Endothelial cell of umbilical vein (primary cell): ENCODE results near the gene BCR. TPM values are rescaled to one million over a fixed set of nuclear protein-coding genes. Genes with fewer than 3 reads are reported as not detected.

ENCODE experiments used
- Bru-seq: library from RNA; stranded (reverse); fragments of 400-500 nt; gene quantifications from one replicate; lab custom pipeline; 2021; lab: Mats Ljungman, UMichigan
- BruChase-seq, 2 experiments: library from RNA; stranded (reverse); fragments of 400-500 nt; gene quantifications; one replicate each; lab custom pipeline; 2021; lab: Mats Ljungman, UMichigan
- BruUV-seq: library from RNA; stranded (reverse); fragments of 400-500 nt; replicated peaks from 2 replicates; lab custom pipeline; 2021; lab: Mats Ljungman, UMichigan
- CTCF ChIA-PET: fragments of 300-600, 350-600 bp; sonication (Branson Sonifier 250); formaldehyde crosslinking; loops from one replicate; lab custom pipeline; 2021; ENCODE audit warnings: antibody characterized with exemption, inconsistent platforms; lab: Charles Lee
- POLR2A ChIA-PET: fragments of 300-600, 350-600 bp; sonication (Branson Sonifier 250); formaldehyde crosslinking; loops from one replicate; lab custom pipeline; 2021; ENCODE audit warnings: antibody characterized with exemption, inconsistent platforms; lab: Charles Lee
- DNase-seq: peaks from one replicate; pipeline ENCODE4 v3.0.0-alpha.2; 2011; ENCODE audit warnings: low read depth, low spot score
- FAIRE-seq: peaks from 2 replicates; lab custom pipeline; 2011; peaks lifted over from hg19 to GRCh38; lab: Jason Lieb, UNC
- H2AFZ ChIP-seq: 2 replicates; pipeline ENCODE4 v1.6.0; 2012; ENCODE audit warnings: low read depth, low read length, control low read depth, inconsistent platforms
- H3K27ac ChIP-seq: 2 replicates; pipeline ENCODE4 v1.5.1; 2011; ENCODE audit warnings: low read depth, mild to moderate bottlenecking, control low read depth, low read length, moderate library complexity; ENCODE audit not compliant: insufficient read depth
- H3K27me3 ChIP-seq, 2 experiments: 2 replicates each; pipeline versions ENCODE4 v1.6.0 to v1.6.1; 2011; ENCODE audit warnings: low read length in 2 of 2, mixed read lengths in 1 of 2; ENCODE audit not compliant: control insufficient read depth in 2 of 2, insufficient read depth in 2 of 2
- H3K36me3 ChIP-seq, 2 experiments: 2 replicates in 1 of 2; 3 replicates in 1 of 2; pipeline ENCODE4 v1.5.1; 2011; ENCODE audit warnings: low read length in 2 of 2, mild to moderate bottlenecking in 1 of 2, moderate library complexity in 1 of 2; ENCODE audit not compliant: control insufficient read depth in 2 of 2, insufficient read depth in 2 of 2; ENCODE audit errors: extremely low read depth in 1 of 2
- H3K4me1 ChIP-seq: 3 replicates; pipeline ENCODE4 v1.5.1; 2011; ENCODE audit warnings: mild to moderate bottlenecking, low read length; ENCODE audit not compliant: control insufficient read depth, insufficient read depth; ENCODE audit errors: extremely low read depth
- H3K4me2 ChIP-seq: 2 replicates; pipeline ENCODE4 v1.6.1; 2011; ENCODE audit warnings: low read length, control low read depth, mixed read lengths; ENCODE audit not compliant: insufficient read depth
- H3K4me3 ChIP-seq, 3 experiments: fragments of 200-600 bp in 1 of 3; sonication (generic), shearing (Covaris generic) in 1 of 3; replicated peaks in 1 of 3; 2 replicates each; pipeline ENCODE4 v1.5.1; 2011 to 2016; ENCODE audit warnings: control low read depth in 3 of 3, low read length in 3 of 3, mild to moderate bottlenecking in 2 of 3, inconsistent platforms in 1 of 3, low read depth in 1 of 3, moderate library complexity in 1 of 3; ENCODE audit not compliant: insufficient read depth in 1 of 3
- H3K79me2 ChIP-seq: 2 replicates; pipeline ENCODE4 v1.6.0; 2012; ENCODE audit warnings: low read length, inconsistent platforms; ENCODE audit not compliant: control insufficient read depth, insufficient read depth
- H3K9ac ChIP-seq: replicated peaks from 2 replicates; pipeline ENCODE3; 2011; ENCODE audit warnings: low read length, control low read depth; ENCODE audit not compliant: insufficient read depth; ENCODE audit errors: extremely low read depth
- H3K9me1 ChIP-seq: replicated peaks from 3 replicates; pipeline ENCODE4 v1.6.0; 2011; ENCODE audit warnings: mild to moderate bottlenecking, low read length; ENCODE audit not compliant: control insufficient read depth, insufficient read depth; ENCODE audit errors: extremely low read depth
- H3K9me3 ChIP-seq: replicated peaks from 2 replicates; pipeline ENCODE4 v1.5.1; 2012; ENCODE audit warnings: low read length, inconsistent platforms; ENCODE audit not compliant: control insufficient read depth, insufficient read depth
- H4K20me1 ChIP-seq: replicated peaks from 2 replicates; pipeline ENCODE3; 2011; ENCODE audit warnings: mild to moderate bottlenecking, low read length; ENCODE audit not compliant: control insufficient read depth, insufficient read depth; ENCODE audit errors: extremely low read depth
- CTCF ChIP-seq, 2 donors: IDR thresholded peaks; 1 replicate in 1 of 2; 2 replicates in 1 of 2; pipeline ENCODE4 v1.5.1; 2011; ENCODE audit warnings: low read length in 2 of 2, mild to moderate bottlenecking in 2 of 2, moderate library complexity in 2 of 2, control low read depth in 1 of 2, inconsistent platforms in 1 of 2, low read depth in 1 of 2; ENCODE audit not compliant: insufficient read depth in 1 of 2; ENCODE audit errors: extremely low read depth in 1 of 2
- GATA2 ChIP-seq: IDR thresholded peaks from 2 replicates; pipeline ENCODE4 v1.7.0; 2011; ENCODE audit warnings: low read depth, mild to moderate bottlenecking, moderate library complexity, mixed read lengths, low read length; ENCODE audit not compliant: insufficient read length, insufficient read depth
- POLR2AphosphoS5 ChIP-seq: IDR thresholded peaks from 2 replicates; pipeline ENCODE4 v1.6.1; 2012; ENCODE audit warnings: low read depth, mild to moderate bottlenecking, control low read depth, low read length, moderate library complexity; ENCODE audit not compliant: insufficient read depth
- dilution Hi-C: fragments of 300-500 bp; cut with MboI; formaldehyde crosslinking; loops from one replicate; pipeline ENCODE4 v1.15.0; 2019; ENCODE audit warnings: low sequenced_read_pairs; ENCODE audit not compliant: extremely low pct_ligation_motif_present
- intact Hi-C: fragments of 100-400 bp; cut with micrococcal nuclease; formaldehyde crosslinking; loops from one replicate; pipeline ENCODE4 v1.10.0; 2022
- long read RNA-seq: library from polyadenylated mRNA; stranded (forward); transcript quantifications from one replicate; pipeline ENCODE4 v2.0.0, GENCODE V29; 2021
- polyA minus RNA-seq, 3 experiments: library from RNA; depleted of rRNA, polyadenylated mRNA; stranded (reverse); fragments of >200 nt; gene quantifications; 1 replicate in 1 of 3; 2 replicates in 2 of 3; pipeline ENCODE4 v1.2.3, GENCODE V29; 2011
- polyA plus RNA-seq, 4 experiments: library from polyadenylated mRNA; depleted of rRNA in 3 of 4; stranded (reverse) in 3 of 4; unstranded in 1 of 4; fragments of >200 nt; gene quantifications; 2 replicates each; pipeline versions ENCODE4 v1.2.1 to v1.2.3, GENCODE V29; 2011 to 2012; ENCODE audit warnings: missing spikeins in 1 of 4
- total RNA-seq: library from RNA; stranded (reverse); gene quantifications from 2 replicates; pipeline ENCODE4 v1.2.3, GENCODE V29; 2021

Gene BCR
- total RNA-seq (129 and 131 TPM in 2 replicates), polyA plus RNA-seq (105 and 141 TPM in 2 replicates), polyA minus RNA-seq (216 and 282 TPM in 2 replicates), Bru-seq, nascent RNA (percentile 85 among the genes with signal in this experiment), BruChase-seq, experiment 1, labeled RNA remaining after a 6-hour chase (percentile 86 among the genes with signal in this experiment), BruChase-seq, experiment 2, labeled RNA remaining after a 2-hour chase (percentile 79 among the genes with signal in this experiment)
- polyA plus RNA-seq (2011; cell fraction: cytosol; rRNA removed) = 167 and 188 TPM in 2 replicates
- polyA plus RNA-seq (2011; cell fraction: nucleus; rRNA removed) = 209 and 215 TPM in 2 replicates
- 113 and 163 TPM in 2 replicates for polyA plus RNA-seq (2012)
- polyA minus RNA-seq (2011; cell fraction: cytosol; rRNA and poly(A)+ RNA removed) = 26.9 TPM
- polyA minus RNA-seq (2011; cell fraction: nucleus; rRNA and poly(A)+ RNA removed) = 113 and 114 TPM in 2 replicates
- long read RNA-seq, full-length matches to known transcripts = 58 of 161 reads
- long read RNA-seq, partial matches to known transcripts = 61 of 161 reads
- long read RNA-seq, other reads (novel, unspliced or antisense) = 42 of 161 reads

GRCh38 chr22:23180301-23180892 lies at the start of gene BCR:
BCR (plus strand) TSS chr22:23180509; CDS start chr22:23180961, 452 bp downstream.
- H3K9me3 ChIP-seq = no peaks in the 10 kb centered on the region
- peaks cover 33% of the 10 kb centered on the region for H3K4me1 ChIP-seq
- ChIA-PET POLR2A (interaction anchor here (1.7 kb wide), 1 partner anchor 102 kb away, joined by 7 read pairs; no protein-coding TSS in a partner anchor), CTCF (interaction anchor here (1.0 to 12.6 kb wide), 12 partner anchors 33 to 205 kb away, joined by 3 to 451 read pairs (median 4); no protein-coding TSS in a partner anchor)
- DNase-seq (peak; percentile 69), FAIRE-seq (peak; percentile 59)
- peaks cover 0 to 6% of the 10 kb centered on the region in 2 experiments for H3K36me3 ChIP-seq
- H3K79me2 ChIP-seq = peaks cover 49% of the 10 kb centered on the region
- peak within 1 kb of the TSS; percentile 38 to 90 (median 89) for H3K4me3 ChIP-seq
- H3K9me1 ChIP-seq = no peaks in the 10 kb centered on the region
- TF ChIP-seq CTCF (IDR thresholded peaks at IDR 0.05; ENCODE audit: extremely low read depth in 1 of 2, insufficient read depth in 1 of 2, low read depth in 1 of 2, low read length in 2 of 2) = peak in 1 of 2 donors; percentile 26
- TF ChIP-seq POLR2AphosphoS5 = peak; percentile 56
- TF ChIP-seq GATA2 = no peak
- peak within 1 kb of the TSS; percentile 74 for H2AFZ ChIP-seq
- no TSS peak for BruUV-seq
- peak within 1 kb of the TSS; percentile 68 for H3K4me2 ChIP-seq
- dilution Hi-C loops = no loop called here
- intact Hi-C loops = no loop called here
- H3K27me3 ChIP-seq = no peaks in the 10 kb centered on the region
- peak within 1 kb of the TSS; percentile 55 for H3K9ac ChIP-seq
- H4K20me1 ChIP-seq = no peaks in the 10 kb centered on the region
- peak within 1 kb of the TSS; percentile 54 for H3K27ac ChIP-seq
